Bronchial epithelial cell (primary cell): ENCODE data around the gene LDHB. TPM values are rescaled to one million over a fixed set of nuclear protein-coding genes. Genes with fewer than 3 reads are reported as not detected.

ENCODE experiments used
- DNase-seq: peaks from one replicate; pipeline ENCODE4 v3.0.0-alpha.2; 2010; ENCODE audit warnings: low read depth
- FAIRE-seq: peaks from 2 replicates; lab custom pipeline; 2011; peaks lifted over from hg19 to GRCh38; lab: Jason Lieb, UNC
- H3K27me3 ChIP-seq: 2 replicates; pipeline ENCODE4 v1.5.1; 2011; ENCODE audit warnings: low read length; ENCODE audit not compliant: control insufficient read depth, insufficient read depth
- H3K36me3 ChIP-seq: 2 replicates; pipeline ENCODE4 v1.5.1; 2011; ENCODE audit warnings: low read length; ENCODE audit not compliant: control insufficient read depth, insufficient read depth
- H3K4me3 ChIP-seq: 2 replicates; pipeline ENCODE4 v1.5.1; 2011; ENCODE audit warnings: mild to moderate bottlenecking, low read depth, low read length, control low read depth
- total RNA-seq: library from RNA; depleted of rRNA; stranded (reverse); fragments of >200 nt; gene quantifications from 2 replicates; pipeline ENCODE4 v1.2.1, GENCODE V29; 2014
- TF ChIP-seq, protein P1 (sequence below): IDR thresholded peaks from 2 replicates; pipeline ENCODE4 v1.5.1; 2011; ENCODE audit warnings: mild to moderate bottlenecking, moderate library complexity, low read length, control low read depth, inconsistent platforms; ENCODE audit not compliant: insufficient read depth, severe bottlenecking

Gene LDHB
- total RNA-seq, 1 donor from 2014 or later: 1,083 TPM

DNA sequence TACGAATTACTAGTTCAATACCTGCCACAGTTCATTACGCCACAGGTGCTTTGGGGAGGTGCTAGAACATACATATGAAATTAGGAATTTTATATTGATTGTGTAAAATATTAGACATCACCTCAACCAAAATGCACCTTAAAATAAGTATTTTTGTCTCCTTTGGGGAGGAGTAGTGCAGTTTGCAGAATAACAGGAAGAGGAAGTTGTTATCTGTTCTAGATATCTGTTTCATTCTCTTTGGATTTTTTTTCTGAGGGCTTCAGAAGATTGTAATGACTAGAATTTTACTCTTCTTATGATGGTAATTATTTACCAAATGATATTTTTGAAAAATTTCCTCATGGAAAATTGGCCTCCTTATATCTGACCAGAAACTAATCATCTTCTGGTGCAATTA is 43.1 kb downstream of the LDHB start:
- no peak for FAIRE-seq
- Histone ChIP-seq H3K4me3 (no peak overlapping the region), H3K36me3 (no peaks in the 10 kb centered on the region)

DNA sequence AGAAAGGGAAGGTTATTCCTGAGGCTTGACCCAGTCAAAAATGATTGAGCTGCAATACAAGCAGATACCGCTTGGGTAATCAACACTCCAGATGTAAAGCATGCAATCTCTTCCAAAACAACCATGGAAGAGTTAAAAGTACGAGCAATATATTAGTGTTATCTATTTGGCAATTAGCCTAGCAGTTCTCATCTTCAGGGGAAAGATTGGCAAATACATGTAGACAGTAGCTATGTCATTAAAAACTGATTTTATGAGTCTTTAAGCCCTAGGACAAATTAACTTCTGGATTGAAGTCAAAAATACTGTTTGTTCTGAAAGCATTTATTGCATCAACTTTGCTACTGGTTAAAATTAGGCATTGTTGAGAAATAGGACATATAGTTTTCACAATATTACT is 43.7 kb downstream of the LDHB start:
- H3K36me3 ChIP-seq: no peaks in the 10 kb centered on the region
- no peaks in the 10 kb centered on the region for H3K27me3 ChIP-seq
- DNase-seq (peak; percentile 29), FAIRE-seq (no peak)
- no peak overlapping the region for H3K4me3 ChIP-seq
- TF ChIP-seq, protein P1, sequence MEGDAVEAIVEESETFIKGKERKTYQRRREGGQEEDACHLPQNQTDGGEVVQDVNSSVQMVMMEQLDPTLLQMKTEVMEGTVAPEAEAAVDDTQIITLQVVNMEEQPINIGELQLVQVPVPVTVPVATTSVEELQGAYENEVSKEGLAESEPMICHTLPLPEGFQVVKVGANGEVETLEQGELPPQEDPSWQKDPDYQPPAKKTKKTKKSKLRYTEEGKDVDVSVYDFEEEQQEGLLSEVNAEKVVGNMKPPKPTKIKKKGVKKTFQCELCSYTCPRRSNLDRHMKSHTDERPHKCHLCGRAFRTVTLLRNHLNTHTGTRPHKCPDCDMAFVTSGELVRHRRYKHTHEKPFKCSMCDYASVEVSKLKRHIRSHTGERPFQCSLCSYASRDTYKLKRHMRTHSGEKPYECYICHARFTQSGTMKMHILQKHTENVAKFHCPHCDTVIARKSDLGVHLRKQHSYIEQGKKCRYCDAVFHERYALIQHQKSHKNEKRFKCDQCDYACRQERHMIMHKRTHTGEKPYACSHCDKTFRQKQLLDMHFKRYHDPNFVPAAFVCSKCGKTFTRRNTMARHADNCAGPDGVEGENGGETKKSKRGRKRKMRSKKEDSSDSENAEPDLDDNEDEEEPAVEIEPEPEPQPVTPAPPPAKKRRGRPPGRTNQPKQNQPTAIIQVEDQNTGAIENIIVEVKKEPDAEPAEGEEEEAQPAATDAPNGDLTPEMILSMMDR: peak; percentile 34

More for the DNA sequence above, 43.1 kb downstream of the LDHB start:
- DNase-seq: no peak
- no peaks in the 10 kb centered on the region for H3K27me3 ChIP-seq
- TF ChIP-seq, protein P1: no peak

DNA sequence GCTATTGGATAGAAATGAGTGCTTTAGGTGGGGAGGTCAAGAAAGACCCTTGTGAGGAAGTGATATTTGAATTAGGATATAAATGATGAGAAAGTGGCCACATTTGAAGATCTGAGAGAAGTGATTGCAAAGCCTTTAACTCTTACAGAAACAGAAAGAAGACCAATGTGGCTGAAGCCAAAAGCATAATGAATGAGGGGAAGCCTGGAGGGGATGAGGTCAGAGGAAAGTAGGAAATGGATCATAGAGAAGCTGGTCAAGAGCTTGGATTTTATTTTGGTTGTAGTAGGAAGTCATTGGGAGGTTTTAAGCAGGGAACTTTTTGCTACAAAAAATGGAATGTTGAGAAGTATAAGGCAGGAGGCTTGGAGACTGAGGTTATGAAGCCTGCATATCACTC is 49.4 kb downstream of the LDHB start:
- no peaks in the 10 kb centered on the region for H3K36me3 ChIP-seq
- H3K27me3 ChIP-seq: no peaks in the 10 kb centered on the region
- no peak for DNase-seq
- no peak overlapping the region for H3K4me3 ChIP-seq
- FAIRE-seq: no peak
- TF ChIP-seq, protein P1: no peak

DNA sequence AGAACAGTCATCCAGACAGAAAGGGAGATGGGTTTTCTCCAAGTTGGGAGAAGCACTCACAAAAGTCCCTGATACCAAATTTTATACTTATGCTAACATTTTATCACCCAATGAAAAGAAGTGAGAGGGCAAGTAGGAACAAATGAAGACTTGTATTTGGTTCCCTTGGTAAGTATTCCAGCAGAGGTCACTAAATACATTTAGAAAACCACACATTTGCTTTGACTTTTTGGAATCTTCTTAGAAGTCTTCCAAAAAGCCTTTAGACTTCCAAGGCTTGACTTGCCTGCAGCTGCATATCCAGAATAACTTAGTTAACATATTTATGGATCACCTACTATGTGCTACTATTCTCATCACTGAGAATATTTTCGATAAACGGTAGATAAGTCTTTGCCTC is 49.9 kb downstream of the LDHB start:
- TF ChIP-seq, protein P1: peak; percentile 39
- no peaks in the 10 kb centered on the region for H3K27me3 ChIP-seq
- peak; percentile 55 for DNase-seq
- H3K4me3 ChIP-seq: no peak overlapping the region
- no peaks in the 10 kb centered on the region for H3K36me3 ChIP-seq
- FAIRE-seq: no peak

DNA sequence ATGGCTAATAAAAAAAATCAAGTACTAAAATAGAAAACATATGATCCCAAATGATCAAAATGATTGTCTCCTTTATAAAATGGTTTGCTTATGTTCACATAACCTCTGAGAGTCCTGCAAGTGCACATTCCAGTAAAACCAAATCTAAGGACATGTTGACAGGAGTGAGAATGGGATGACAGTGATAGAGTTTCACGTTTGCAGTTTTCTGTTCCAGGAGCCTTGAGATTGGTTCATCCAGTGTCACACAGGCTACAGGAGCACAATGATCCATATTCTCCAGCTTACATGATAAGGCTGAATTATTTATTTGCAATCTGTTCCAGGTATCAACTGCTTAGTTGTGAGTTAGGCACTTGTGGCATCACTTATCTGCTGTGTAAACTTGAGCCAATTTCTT is 51.5 kb downstream of the LDHB start:
- Histone ChIP-seq H3K36me3 (no peaks in the 10 kb centered on the region), H3K4me3 (no peak overlapping the region), H3K27me3 (no peaks in the 10 kb centered on the region)
- TF ChIP-seq, protein P1: no peak
- DNase-seq: no peak
- FAIRE-seq: no peak
